Measurements from ENCODE around the gene GLI3.

DNA sequence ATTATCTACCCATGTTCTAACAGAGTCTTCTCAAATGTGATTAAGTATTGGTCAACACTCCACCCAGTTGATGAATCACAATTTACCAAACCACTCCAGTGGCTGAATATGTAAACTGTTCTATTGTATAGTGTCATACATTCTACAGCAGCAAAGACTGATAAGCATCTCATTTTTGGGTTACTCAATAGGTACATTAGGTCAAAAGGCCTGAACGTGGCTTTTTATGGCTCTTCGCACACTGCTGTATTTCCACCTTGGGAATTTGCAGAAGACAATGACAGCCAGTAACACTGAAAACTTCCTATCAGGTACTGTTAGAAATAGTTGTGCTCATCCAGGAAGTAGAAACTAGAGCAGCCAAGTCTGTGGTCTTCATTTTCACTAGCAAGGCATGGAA lies 166.9 kb downstream of the GLI3 start:
- TF ChIP-seq EZH2 (IDR thresholded peaks at IDR 0.05; ENCODE audit: insufficient read depth, low read length) = no peak
- TF ChIP-seq, protein P1, sequence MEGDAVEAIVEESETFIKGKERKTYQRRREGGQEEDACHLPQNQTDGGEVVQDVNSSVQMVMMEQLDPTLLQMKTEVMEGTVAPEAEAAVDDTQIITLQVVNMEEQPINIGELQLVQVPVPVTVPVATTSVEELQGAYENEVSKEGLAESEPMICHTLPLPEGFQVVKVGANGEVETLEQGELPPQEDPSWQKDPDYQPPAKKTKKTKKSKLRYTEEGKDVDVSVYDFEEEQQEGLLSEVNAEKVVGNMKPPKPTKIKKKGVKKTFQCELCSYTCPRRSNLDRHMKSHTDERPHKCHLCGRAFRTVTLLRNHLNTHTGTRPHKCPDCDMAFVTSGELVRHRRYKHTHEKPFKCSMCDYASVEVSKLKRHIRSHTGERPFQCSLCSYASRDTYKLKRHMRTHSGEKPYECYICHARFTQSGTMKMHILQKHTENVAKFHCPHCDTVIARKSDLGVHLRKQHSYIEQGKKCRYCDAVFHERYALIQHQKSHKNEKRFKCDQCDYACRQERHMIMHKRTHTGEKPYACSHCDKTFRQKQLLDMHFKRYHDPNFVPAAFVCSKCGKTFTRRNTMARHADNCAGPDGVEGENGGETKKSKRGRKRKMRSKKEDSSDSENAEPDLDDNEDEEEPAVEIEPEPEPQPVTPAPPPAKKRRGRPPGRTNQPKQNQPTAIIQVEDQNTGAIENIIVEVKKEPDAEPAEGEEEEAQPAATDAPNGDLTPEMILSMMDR (IDR thresholded peaks at IDR 0.05; ENCODE audit: insufficient read depth, low read depth, low read length) = no peak
